ENCODE measurements around the gene GSK3B.

GSK3B gene

DNA sequence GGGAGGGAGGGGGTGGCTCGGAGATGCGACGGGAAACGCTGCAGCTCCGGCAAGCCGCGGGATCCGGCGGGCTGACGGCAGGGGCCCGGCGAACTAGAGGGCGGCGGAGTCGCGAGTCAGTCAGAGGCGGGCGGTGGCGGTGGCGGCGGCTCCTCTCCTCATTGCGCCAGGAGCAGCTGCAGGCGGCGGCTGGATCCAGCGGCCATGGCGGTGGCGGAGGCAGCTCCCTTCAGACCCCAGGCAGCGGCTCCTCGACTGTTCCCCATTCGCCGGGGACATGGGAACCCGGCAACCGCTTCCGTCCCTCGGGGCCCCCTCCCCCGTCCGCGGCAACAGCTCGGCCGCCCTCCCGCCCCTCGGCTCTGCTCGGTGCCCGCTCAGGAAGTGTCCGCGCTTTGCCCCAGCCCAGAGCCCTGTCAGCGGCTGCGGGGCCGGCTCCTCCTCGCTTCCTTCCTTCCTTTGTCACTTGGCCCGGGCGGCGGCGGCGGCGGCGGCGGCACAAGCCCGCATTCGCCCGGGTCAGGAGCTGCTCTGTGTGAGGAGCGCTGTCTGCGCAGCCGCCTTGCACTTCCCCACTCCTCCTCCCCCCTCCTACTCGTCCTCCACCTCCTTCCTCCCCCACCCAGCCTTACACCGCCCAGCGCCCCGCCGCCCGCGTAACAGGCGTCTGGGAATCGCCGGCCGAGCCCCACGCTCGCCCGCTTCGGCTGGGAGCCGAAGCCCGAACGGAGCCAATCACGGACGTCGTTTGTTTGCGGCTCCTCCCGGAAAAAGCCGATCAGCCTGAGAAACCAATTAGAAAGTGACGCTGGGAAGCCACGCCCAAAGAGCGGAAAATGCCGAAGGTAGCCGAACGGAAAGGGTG, at the start of gene GSK3B:
Gene GSK3B, minus strand, starts transcription at position 537 of the 865 bp plus-strand sequence. CDS start 1,013 bp downstream, outside the sequence.
- in situ Hi-C loops (cut with HindIII; ENCODE audit: low sequenced_read_pairs) = no loop called here

DNA sequence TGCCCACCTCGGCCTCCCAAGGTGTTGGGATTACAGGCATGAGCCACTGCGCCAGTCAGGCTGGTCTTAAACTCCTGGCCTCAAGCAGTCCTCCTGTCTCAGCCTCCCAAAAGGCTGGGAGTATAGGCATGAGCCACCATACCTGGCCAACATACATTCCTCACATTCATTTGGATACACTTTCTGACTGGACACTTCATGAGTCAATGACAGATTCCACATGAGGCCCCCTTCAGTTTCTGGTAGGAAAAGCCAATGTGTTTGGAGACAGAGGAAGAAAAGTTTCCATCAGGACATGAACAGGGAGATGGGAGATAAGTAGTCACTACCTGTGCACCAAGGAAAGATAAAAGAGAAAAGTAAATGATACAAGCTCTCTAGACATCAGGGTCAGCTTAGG, 49.4 kb upstream of the GSK3B start:
- in situ Hi-C loops (cut with HindIII; ENCODE audit: low sequenced_read_pairs) = no loop called here

DNA sequence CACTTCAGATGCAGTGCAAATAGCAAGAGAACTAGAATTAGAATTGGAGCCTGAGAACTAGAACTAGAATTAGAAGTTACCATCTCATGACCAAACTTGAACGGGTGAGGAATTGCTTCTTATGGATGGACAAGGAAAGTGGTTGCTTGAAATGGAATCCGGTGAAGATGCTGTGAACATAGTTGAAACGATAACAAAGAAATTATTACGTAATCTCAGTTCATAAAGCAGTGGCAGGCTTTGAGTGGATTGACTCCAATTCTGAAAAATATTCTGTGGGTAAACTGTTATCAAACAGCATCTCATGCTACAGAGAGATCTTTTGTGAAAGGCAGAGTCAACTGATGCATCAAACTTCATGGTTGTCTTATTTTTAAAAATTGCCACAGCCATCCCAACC, 48.0 kb upstream of the GSK3B start:
- in situ Hi-C loops (cut with HindIII; ENCODE audit: low sequenced_read_pairs) = no loop called here

DNA sequence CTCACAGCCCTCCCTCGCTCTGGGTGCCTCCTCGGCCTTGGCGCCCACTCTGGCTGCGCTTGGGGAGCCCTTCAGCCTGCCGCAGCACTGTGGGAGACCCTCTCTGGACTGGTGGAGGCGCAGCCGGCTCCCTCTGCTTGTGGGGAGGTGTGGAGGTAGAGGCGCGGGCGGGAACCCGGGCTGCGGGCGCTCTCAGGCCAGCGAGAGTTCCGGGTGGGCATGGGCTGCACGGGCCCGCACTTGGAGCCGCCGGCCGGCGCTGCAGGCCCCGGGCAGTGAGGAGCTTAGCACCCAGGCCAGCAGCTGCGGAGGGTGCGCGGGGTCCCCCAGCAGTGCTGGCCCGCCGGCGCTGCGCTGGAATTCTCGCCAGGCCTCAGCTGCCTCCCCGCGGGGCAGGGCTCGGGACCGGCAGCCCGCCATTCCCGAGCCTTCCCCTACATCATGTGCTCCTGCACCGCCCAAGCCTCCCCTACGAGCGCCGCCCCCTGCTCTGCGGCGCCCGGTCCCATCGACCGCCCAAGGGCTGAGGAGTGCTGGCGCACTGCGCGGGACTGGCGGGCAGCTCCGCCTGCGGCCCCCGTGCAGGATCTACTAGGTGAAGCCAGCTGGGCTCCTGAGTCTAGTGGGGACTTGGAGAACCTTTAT, 46.0 kb upstream of the GSK3B start:
- in situ Hi-C loops (cut with HindIII; ENCODE audit: low sequenced_read_pairs) = no loop called here

DNA sequence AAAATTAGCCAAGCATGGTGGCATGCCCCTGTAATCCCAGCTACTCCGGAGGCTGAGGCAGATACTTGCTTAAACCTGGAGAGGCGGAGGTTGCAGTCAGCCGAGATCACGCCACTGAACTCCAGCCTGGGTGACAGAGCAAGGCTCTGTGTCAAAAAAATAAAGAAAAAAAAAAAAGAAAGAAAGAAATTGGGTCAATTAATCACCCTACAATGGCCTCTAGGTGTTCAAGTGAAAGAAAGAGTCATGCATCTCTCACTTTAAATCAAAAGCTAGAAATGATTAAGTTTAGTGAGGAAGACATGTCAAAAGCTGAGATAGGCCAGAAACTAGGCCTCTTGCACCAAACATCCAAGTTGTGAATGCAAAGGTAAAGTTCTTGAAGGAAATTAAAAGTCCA, 44.9 kb upstream of the GSK3B start:
- in situ Hi-C loops (cut with HindIII; ENCODE audit: low sequenced_read_pairs) = no loop called here

DNA sequence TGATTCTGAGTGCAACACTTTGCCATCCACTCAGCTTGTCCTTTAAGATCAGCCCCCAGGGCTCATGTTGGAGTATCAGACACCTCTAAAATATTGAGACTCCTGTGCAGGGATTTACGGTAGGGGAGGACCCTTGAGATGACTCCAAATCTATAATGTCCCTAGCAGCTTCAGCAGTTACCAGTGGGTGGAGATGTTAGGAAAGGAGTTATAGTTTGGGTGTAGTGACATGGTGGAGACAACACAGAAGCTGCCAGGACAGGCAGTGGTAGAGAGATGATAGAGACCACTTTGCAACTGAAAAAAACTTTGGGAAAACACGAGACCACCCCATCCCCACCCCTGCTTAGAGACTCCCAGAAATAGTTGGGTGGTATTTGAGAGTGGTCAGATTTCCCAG, 43.3 kb upstream of the GSK3B start:
- in situ Hi-C loops (cut with HindIII; ENCODE audit: low sequenced_read_pairs) = no loop called here

DNA sequence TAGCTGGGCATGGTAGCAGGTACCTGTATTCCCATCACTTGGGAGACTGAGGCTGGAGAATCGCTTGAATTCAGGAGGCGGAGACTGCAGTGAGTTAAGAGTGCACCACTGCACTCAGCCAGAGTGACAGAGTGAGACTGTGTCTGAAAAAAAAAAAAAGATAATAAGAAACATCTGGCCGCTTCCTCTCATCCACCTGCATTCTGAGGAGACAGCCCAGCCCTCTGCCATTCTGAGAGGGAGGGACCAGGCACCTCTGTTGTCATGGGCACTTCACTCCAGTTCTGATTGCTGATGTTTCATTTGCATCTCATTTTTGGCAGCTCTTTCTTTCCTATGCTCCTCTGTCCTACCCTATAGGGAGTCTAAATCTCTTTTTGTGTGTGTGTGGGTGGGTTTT, 36.4 kb upstream of the GSK3B start:
- in situ Hi-C loops (cut with HindIII; ENCODE audit: low sequenced_read_pairs) = no loop called here

DNA sequence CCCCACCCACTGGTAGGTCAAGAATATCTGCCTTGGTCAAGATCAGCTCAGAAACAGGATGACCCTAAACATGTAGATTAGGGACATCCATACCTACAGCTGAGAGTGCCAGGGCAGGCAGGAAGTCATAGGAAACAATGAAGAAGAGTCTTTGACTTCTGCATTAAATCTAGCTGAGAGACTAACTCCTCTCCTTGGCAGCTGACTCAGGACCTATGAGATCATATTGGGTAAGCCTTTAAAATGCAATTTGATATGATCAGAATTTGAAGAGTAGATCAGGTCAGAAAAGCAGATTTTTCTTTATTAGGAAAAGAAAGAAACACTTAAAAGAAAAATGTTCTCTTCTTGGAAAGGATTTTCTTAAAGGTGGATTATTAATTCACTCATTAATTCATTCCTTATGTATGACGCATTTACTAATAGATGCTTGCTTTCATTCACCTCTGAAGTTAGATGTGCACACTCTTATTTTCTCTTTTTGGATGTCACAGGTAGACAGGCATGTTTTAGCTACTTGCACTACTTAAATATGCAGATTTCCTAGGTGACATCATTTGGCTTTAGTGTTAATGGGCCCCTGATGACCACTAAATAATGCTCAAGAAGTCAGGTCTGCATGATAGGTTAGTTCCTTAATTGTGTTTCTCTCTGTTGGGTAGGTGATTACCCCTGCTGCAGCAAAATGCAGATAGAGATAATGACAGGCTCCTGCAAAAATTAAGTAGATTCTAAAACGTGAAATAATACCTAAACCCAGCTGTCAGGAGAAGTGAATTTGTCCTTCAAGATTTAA, 35.7 kb upstream of the GSK3B start:
- in situ Hi-C loops (cut with HindIII; ENCODE audit: low sequenced_read_pairs) = no loop called here

DNA sequence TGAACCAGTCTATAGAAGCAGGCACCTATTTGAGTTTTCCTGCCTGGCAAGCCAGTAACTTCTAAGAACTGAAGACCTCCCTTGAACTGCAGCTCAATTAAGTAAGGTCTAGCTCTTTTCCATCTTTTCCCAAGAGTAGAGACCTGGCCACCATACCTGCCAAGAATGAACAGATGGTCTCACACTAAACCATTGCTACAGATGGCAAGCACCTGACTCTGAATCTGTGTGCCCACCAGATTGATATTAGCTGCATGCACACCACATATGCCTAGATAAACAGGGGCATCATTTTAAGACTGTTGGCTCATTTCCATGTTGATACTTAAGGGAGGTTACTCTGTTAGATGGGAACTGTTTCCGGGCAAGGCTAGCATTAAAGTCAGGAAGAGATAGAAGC, 34.8 kb upstream of the GSK3B start:
- in situ Hi-C loops (cut with HindIII; ENCODE audit: low sequenced_read_pairs) = no loop called here

DNA sequence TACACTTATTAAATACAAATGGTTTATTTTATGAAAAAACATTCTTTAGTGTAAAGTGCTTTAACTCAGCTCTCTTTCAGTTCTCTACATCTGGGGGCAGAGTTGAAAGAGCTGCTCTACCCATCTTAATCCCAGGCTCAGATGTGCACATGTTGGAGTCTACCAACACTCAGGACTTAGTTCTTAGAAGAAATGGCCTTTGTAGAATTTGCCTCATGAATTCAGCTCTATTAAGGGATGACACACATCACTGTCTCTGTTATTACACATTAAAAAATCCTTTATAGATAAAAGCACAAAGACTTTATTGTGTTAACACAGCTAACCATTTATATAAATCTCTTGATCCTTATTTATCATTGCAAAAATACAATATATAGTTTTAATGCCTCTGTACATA, 31.7 kb upstream of the GSK3B start:
- in situ Hi-C loops (cut with HindIII; ENCODE audit: low sequenced_read_pairs) = no loop called here

DNA sequence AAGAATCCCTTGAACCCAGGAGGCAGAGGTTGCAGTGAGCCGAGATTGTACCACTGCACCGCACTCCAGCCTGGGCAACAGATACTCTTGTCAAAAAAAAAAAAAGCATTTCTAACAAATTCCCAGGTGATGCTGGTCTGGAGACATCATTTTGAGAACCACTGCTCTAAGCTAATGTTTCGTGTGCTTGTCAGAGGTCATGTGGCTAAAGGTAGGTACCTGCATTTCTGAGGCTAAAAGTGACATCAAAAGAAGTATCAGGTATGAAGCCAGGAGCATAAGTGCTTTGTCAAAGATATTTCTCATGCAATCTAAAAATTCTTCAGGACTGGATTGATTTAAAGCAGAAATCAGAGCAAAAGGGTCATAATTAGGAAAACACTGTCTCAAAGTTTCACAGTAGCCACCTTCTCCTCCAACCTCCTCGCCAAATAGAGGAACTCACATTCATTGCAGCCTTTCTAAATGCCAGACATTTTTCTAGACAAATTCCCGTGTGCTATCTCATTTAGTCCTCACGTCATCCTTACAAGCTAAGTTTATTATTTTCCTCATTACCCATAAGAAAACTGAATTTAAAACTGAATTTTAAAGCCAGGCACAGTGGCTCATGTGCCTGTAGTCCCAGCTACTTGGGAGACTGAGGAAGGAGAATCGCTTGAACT, 25.7 kb upstream of the GSK3B start:
- in situ Hi-C loops (cut with HindIII; ENCODE audit: low sequenced_read_pairs) = no loop called here

DNA sequence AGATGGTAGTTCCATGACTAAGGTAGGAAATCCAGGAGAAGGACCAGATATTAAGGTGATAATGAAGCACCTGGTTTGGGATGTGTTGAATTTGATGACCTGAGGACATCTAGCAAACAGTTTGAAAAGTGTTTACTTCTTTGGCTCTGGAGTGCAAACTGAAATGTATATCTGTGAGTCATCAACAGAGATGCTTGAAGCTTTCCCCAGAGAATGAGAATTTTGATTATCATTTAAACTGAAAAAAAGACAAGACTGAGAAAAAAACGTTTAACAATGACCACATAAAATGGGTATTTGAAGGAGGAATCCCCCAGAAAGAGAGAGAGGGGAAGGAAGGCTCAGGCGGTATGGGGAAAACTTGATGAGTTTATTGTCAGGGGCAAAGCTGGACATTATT, 20.7 kb upstream of the GSK3B start:
- in situ Hi-C loops (cut with HindIII; ENCODE audit: low sequenced_read_pairs) = no loop called here

DNA sequence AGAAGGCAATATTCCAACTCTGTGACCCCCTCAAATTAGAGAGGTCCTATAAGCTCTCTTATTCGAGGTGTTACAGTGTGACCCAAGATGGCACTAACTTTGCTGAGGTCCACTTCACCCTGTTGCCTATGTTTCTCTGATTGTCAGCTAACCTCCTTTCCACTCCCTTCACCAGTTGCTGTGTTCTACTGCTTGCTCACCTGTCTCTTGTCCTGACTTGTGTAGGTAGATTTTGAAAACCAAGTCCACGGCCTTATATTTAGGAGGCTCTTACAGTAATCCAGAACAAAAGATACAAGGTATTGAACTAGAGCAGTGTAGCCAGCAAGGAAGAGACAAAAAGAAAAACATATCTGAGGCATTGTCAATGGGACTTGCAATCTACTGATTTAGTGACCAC, 20.1 kb upstream of the GSK3B start:
- in situ Hi-C loops (cut with HindIII; ENCODE audit: low sequenced_read_pairs) = no loop called here

DNA sequence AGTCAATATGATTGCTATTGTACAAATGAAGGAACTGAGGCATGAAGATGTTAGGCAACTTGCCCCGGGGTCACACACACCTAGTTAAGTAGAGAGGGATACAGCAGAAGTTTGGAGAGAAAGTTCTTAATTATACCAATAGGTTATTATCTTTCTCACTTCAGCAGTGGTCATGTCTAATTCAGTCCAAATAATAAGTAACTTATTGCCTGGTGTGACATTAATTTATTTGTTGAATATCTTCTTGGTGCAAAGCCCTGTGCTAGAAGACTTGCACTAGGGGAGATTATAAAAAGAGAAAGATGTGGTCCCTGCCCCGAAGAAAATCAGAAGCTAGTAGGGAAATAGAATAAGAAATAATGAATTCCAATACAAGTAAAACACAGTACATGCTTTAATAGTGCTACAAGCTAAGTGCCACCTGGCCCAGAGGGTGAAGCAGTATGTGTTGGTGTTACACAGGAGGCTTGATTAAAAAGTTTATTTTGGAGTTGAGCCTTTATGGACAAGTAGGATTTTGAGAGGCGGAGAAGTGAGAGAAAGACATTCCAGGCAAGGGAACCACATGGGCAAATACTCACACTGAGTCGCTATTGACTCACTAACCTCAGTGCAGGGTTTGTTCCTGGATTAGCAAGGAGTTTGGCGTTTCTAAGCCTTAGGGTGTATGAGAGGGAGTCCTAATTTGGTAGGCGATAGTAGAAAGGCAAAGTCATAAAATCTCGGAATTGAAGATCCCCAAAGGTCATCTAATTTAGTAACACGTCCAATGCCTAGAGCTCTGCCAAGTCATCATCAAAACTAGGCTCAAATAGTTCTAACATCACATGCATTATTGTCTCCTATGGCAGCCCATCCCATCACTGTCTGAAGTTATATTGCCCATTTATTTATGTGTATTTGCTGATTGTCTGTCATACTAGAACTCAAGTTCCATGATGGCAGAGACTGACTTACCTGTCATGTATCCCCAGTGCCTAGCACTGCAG, 19.2 kb upstream of the GSK3B start:
- in situ Hi-C loops (cut with HindIII; ENCODE audit: low sequenced_read_pairs) = no loop called here

DNA sequence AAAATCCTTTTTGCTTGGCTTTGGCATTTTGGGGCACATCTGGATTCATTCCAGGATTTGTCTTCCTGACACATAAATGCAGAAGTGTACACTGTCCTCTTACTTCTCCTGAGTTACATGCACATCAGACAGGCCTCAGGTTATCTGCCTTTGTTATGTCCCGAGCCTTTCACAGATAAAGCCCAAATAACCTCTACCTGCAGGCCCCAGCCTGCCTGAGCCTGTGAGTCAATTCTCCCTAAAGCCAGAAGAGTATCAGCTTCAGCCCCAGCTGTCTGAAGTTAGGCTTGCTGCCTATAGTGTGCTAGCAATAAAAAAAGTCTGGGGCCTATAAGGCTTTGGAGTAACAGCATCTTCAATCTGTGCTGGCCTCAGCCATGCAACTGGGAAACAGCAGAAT, 17.7 kb upstream of the GSK3B start:
- in situ Hi-C loops (cut with HindIII; ENCODE audit: low sequenced_read_pairs) = no loop called here

DNA sequence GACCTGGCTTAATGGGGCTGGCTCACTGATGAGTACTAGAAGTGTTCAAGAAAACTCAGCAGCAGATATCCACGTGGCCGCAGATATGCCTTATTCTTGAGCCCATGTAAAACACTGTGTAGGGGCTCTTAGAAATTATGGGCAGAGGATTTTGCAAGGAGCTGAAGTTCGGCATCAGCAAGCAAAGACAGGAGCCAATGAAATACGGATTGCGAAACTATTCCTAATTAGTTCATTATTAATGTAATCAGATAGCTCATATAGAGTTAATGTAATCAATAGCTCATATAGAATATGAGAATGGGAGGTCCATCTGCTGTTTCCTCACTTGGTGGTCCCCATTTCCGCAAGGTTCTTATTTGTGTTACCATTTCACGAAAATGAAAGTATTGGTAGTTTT, 9.0 kb upstream of the GSK3B start:
- in situ Hi-C loops (cut with HindIII; ENCODE audit: low sequenced_read_pairs) = no loop called here

DNA sequence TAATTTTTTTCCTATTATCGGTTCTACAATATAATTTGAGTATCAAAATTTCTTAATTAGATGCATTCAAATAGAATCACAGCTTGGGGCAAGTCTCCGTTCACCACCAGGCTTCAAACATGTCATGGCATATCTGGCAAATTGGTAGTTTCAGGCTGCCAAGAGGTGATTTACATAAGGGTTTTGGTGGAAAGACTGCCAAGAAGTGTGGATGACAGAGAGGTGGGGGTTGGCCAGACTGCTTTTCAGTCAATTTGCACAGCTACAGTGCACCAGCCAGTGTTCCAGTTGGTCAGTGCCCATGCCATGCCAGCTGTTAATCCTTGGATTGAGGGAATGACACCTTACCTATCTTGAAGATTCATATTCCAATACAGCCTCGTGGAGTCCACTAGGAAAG, 8.4 kb upstream of the GSK3B start:
- in situ Hi-C loops (cut with HindIII; ENCODE audit: low sequenced_read_pairs) = no loop called here

DNA sequence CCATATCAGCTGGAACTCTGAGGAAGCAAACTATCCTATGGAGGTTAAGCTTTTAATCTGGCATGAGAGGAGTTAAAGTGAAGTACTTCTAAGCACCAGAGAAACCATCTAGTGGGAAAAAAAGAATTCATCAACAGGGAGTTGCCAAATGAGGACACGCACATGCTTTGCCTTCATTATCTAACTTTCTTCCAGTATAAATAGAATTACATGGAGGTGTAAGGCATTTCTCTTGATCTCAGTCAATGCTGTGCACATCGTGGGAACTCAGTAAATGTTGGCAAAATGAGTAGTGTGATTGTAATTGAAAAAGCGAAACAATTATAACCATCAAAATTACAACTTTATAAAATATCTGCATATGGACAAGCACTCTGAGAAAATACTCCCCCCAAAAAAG, 8.0 kb upstream of the GSK3B start:
- in situ Hi-C loops (cut with HindIII; ENCODE audit: low sequenced_read_pairs) = no loop called here

DNA sequence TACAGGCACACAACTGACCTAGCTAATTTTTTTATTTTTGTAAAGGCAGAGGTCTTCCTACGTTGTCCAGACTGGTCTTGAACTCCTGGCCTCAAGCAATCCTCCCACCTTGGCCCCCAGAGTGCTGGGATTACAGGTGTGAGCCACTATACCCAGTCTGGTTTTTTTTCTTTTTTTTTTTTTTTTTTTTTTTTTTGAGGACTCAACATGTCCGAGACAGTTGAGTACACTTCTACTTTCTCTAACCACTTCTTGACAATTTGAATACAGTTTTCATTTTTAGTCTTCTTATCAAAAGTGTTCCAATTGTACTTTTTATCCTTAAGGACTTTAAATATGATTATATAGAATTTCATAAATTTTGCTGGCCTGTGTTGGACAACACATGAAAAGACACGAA, 7.4 kb upstream of the GSK3B start:
- in situ Hi-C loops (cut with HindIII; ENCODE audit: low sequenced_read_pairs) = no loop called here

DNA sequence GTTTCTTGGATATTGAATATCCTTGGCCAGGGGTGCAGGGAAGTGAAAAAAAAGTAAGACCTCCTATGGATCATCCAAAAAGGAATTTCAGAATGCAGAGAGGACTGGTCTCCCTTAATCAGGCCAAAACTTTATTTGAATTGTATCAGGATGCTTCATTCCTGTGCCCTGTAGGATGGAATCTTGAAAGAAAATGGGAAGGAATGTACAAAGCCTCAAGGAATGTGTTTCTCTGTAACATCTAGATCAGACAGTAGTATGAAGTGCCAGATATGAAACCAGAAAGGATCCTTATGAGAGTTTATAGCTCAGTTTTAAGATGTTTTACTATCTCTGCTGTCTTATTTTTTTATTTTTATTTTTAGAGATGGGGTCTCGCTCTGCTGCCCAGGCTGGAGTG, 6.5 kb upstream of the GSK3B start:
- in situ Hi-C loops (cut with HindIII; ENCODE audit: low sequenced_read_pairs) = no loop called here
